HepG2 (cell line): Measurements from ENCODE around the gene RSAD1. TPM values are rescaled to one million over a fixed set of nuclear protein-coding genes. Genes with fewer than 3 reads are reported as not detected.

ENCODE experiments used
- MED1 ChIP-seq: sonication (generic); formaldehyde crosslinking; IDR thresholded peaks from 2 replicates; pipeline ENCODE4 v1.4.0; 2020; ENCODE audit warnings: missing genetic modification reagents
- MIXL1 ChIP-seq: IDR thresholded peaks from 2 replicates; pipeline ENCODE4 v1.6.1; 2016
- NFRKB ChIP-seq: fragments of 450-650 bp; IDR thresholded peaks from 2 replicates; pipeline ENCODE4 v1.6.1; 2017
- PAF1 ChIP-seq: IDR thresholded peaks from 2 replicates; pipeline ENCODE4 v1.6.1; 2016; ENCODE audit warnings: missing genetic modification reagents, missing compliant biosample characterization
- RAD21 ChIP-seq: fragments of 450-650 bp; formaldehyde crosslinking; IDR thresholded peaks from 2 replicates; pipeline ENCODE4 v1.5.0; 2020; ENCODE audit warnings: mild to moderate bottlenecking
- RFXANK ChIP-seq: IDR thresholded peaks from 2 replicates; pipeline ENCODE4 v1.6.1; 2016
- ZBTB7B ChIP-seq: sonication (generic); formaldehyde crosslinking; IDR thresholded peaks from 2 replicates; pipeline ENCODE4 v1.4.0; 2020; ENCODE audit warnings: missing genetic modification reagents
- ZNF318 ChIP-seq: sonication (generic); formaldehyde crosslinking; IDR thresholded peaks from 2 replicates; pipeline ENCODE4 v1.4.0; 2020; ENCODE audit warnings: mild to moderate bottlenecking, missing genetic modification reagents
- ZNF331 ChIP-seq: sonication (generic); formaldehyde crosslinking; IDR thresholded peaks from 2 replicates; pipeline ENCODE4 v1.4.0; 2020; ENCODE audit warnings: missing genetic modification reagents
- ZNF407 ChIP-seq: sonication (generic); formaldehyde crosslinking; IDR thresholded peaks from one replicate; pipeline ENCODE4 v1.5.1; 2020; ENCODE audit warnings: mild to moderate bottlenecking, missing genetic modification reagents; ENCODE audit errors: not compliant biosample characterization
- ZNF503 ChIP-seq: sonication (generic); formaldehyde crosslinking; IDR thresholded peaks from 2 replicates; pipeline ENCODE4 v1.4.0; 2020; ENCODE audit warnings: missing genetic modification reagents
- ZNF841 ChIP-seq: sonication (generic); formaldehyde crosslinking; IDR thresholded peaks from 2 replicates; pipeline ENCODE4 v1.8.1; 2023; ENCODE audit warnings: missing genetic modification reagents, borderline replicate concordance
- ZSCAN12 ChIP-seq: sonication (generic); formaldehyde crosslinking; IDR thresholded peaks from 2 replicates; pipeline ENCODE4 v1.9.0; 2021; ENCODE audit warnings: mild to moderate bottlenecking, missing genetic modification reagents
- polyA plus RNA-seq, 8 experiments: library from polyadenylated mRNA; depleted of rRNA in 3 of 8; stranded (reverse) in 7 of 8; unstranded in 1 of 8; fragments of >200 nt; fragmentation: Illumina TruSeq in 4 of 8; extraction: Trizol in 4 of 8; gene quantifications; 2 replicates each; pipeline versions ENCODE4 v1.2.1 to v1.2.3, GENCODE V29; 2011 to 2016; ENCODE audit warnings: low read depth in 4 of 8, missing spikeins in 1 of 8, mixed read lengths in 1 of 8; ENCODE audit not compliant: insufficient read depth in 1 of 8
- total RNA-seq, 5 experiments: library from RNA; depleted of rRNA; stranded (reverse); fragments of >200 nt; fragmentation: Illumina TruSeq; extraction: Trizol; gene quantifications; 2 replicates each; pipeline ENCODE4 v1.2.3, GENCODE V29; 2016; ENCODE audit warnings: low read depth in 1 of 5

The RSAD1 gene
- total and polyA plus RNA-seq, 2 of the 13 experiments (the other 11 are each of a cell fraction or from before 2014, with no cell fraction given) = 22.7 to 27.7 TPM

GRCh38 chr17:50479522-50480141 lies 972 bp downstream of the RSAD1 start (continued):
- no peak for TF ChIP-seq ZNF407
- no peak for TF ChIP-seq RFXANK (CRISPR knock-in tag)
- TF ChIP-seq ZNF841 (CRISPR knock-in tag) = no peak
- TF ChIP-seq MIXL1 (CRISPR knock-in tag) = no peak
- peak; percentile 71 for TF ChIP-seq RAD21 (CRISPR knock-in tag)
- no peak for TF ChIP-seq MED1
- no peak for TF ChIP-seq ZSCAN12 (CRISPR knock-in tag)
- no peak for TF ChIP-seq ZNF503
- TF ChIP-seq PAF1 (CRISPR knock-in tag) = no peak
- no peak for TF ChIP-seq ZBTB7B (CRISPR knock-in tag)
- TF ChIP-seq ZNF331 (CRISPR knock-in tag) = peak; percentile 74
- no peak for TF ChIP-seq ZNF318 (CRISPR knock-in tag)
- TF ChIP-seq NFRKB = no peak
